ENCODE data around the gene RSBN1L.

DNA sequence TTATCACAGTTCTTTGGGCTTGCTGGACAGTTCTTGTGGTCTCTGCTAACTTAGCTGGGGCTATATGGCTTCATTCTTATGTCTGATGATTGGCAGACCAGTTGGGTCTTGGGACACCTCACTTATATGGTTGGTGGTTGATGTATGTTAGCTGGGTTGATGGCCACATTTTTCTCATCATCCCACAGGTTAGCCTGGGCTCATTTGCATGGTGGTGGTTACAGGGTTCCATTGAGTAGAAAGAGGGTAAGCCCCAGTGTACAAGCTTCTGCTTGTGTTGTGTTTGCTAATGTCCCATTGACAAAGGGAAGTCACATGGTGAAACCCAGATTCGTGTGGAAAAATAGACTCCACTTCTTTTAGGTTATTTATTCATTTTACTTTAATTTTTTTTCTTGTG lies 61.3 kb downstream of the RSBN1L start:
- TF ChIP-seq, protein P1, sequence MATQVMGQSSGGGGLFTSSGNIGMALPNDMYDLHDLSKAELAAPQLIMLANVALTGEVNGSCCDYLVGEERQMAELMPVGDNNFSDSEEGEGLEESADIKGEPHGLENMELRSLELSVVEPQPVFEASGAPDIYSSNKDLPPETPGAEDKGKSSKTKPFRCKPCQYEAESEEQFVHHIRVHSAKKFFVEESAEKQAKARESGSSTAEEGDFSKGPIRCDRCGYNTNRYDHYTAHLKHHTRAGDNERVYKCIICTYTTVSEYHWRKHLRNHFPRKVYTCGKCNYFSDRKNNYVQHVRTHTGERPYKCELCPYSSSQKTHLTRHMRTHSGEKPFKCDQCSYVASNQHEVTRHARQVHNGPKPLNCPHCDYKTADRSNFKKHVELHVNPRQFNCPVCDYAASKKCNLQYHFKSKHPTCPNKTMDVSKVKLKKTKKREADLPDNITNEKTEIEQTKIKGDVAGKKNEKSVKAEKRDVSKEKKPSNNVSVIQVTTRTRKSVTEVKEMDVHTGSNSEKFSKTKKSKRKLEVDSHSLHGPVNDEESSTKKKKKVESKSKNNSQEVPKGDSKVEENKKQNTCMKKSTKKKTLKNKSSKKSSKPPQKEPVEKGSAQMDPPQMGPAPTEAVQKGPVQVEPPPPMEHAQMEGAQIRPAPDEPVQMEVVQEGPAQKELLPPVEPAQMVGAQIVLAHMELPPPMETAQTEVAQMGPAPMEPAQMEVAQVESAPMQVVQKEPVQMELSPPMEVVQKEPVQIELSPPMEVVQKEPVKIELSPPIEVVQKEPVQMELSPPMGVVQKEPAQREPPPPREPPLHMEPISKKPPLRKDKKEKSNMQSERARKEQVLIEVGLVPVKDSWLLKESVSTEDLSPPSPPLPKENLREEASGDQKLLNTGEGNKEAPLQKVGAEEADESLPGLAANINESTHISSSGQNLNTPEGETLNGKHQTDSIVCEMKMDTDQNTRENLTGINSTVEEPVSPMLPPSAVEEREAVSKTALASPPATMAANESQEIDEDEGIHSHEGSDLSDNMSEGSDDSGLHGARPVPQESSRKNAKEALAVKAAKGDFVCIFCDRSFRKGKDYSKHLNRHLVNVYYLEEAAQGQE (IDR thresholded peaks at IDR 0.05; ENCODE audit: insufficient read depth in 1 of 2, low read depth in 2 of 2, low read length in 2 of 2) = no peak
- TF ChIP-seq TAF1 (IDR thresholded peaks at IDR 0.05; ENCODE audit: borderline replicate concordance, insufficient read depth, low read length) = no peak
- no peak for TF ChIP-seq POLR2AphosphoS5 (IDR thresholded peaks at IDR 0.05; ENCODE audit: low read depth, low read length)
- TF ChIP-seq SIN3A (IDR thresholded peaks at IDR 0.05; ENCODE audit: borderline replicate concordance, insufficient read depth, low read length) = no peak
